Activated naive CD8-positive, alpha-beta T cell treated with anti-CD3 and anti-CD28 coated beads, Interleukin-2, amount 50 U/mL, for 24 hours (primary cell): Measurements from ENCODE around the gene GOLGA6C.
"Not testable (repeated sequence)": the region's sequence is repeated elsewhere in the genome, so short reads cannot be mapped to it uniquely, and the experiment has no call there.

Experiments used
- ATAC-seq: fragments of 150-1000 bp; cut with Tn5 transposase; one replicate; pipeline ENCODE4 v1.10.0; 2021
- DNase-seq: peaks from one replicate; pipeline ENCODE4 v3.0.0; 2021
- H3K27ac Mint-ChIP-seq: one replicate; pipeline ENCODE4 v1.8.0; 2021; ENCODE audit warnings: mild to moderate bottlenecking, mixed read lengths
- H3K27me3 Mint-ChIP-seq: one replicate; pipeline ENCODE4 v1.8.0; 2021; ENCODE audit warnings: mixed read lengths
- H3K36me3 Mint-ChIP-seq: one replicate; pipeline ENCODE4 v1.8.0; 2021; ENCODE audit warnings: low read depth, mixed read lengths
- H3K4me1 Mint-ChIP-seq: one replicate; pipeline ENCODE4 v1.8.0; 2021; ENCODE audit warnings: mixed read lengths
- H3K4me3 Mint-ChIP-seq: one replicate; pipeline ENCODE4 v1.8.0; 2021; ENCODE audit warnings: mild to moderate bottlenecking, moderate library complexity, mixed read lengths
- H3K9me3 Mint-ChIP-seq: one replicate; pipeline ENCODE4 v1.8.0; 2021; ENCODE audit warnings: mixed read lengths

GOLGA6C gene

GRCh38 chr15:75232826-75233503, 25.2 kb upstream of the GOLGA6C start:
- H3K27me3 Mint-ChIP-seq: peaks cover 27% of the 10 kb centered on the region
- H3K4me3 Mint-ChIP-seq: no peak overlapping the region
- ATAC-seq (no peak), DNase-seq (no peak)
- no peaks in the 10 kb centered on the region for H3K4me1 Mint-ChIP-seq
- no peak overlapping the region for H3K27ac Mint-ChIP-seq
- no peaks in the 10 kb centered on the region for H3K9me3 Mint-ChIP-seq
- H3K36me3 Mint-ChIP-seq: no peaks in the 10 kb centered on the region

- DNase-seq: no peak
- no peaks in the 10 kb centered on the region for H3K9me3 Mint-ChIP-seq
- peaks cover 26% of the 10 kb centered on the region for H3K27me3 Mint-ChIP-seq
- no peaks in the 10 kb centered on the region for H3K4me1 Mint-ChIP-seq
- no peaks in the 10 kb centered on the region for H3K36me3 Mint-ChIP-seq
- H3K27ac Mint-ChIP-seq: no peak overlapping the region
- no peak for ATAC-seq
- H3K4me3 Mint-ChIP-seq: no peak overlapping the region
Observed at GRCh38 chr15:75233504-75234190, 24.5 kb upstream of the GOLGA6C start.

GRCh38 chr15:75234191-75234810, 23.8 kb upstream of the GOLGA6C start:
- Mint-ChIP-seq H3K4me3 (no peak overlapping the region), H3K9me3 (no peaks in the 10 kb centered on the region), H3K36me3 (no peaks in the 10 kb centered on the region), H3K27ac (no peak overlapping the region), H3K27me3 (peaks cover 27% of the 10 kb centered on the region), H3K4me1 (peaks cover under 1% of the 10 kb centered on the region)
- ATAC-seq: no peak
- DNase-seq: no peak

- Mint-ChIP-seq H3K4me3 (no peak overlapping the region), H3K36me3 (no peaks in the 10 kb centered on the region), H3K9me3 (no peaks in the 10 kb centered on the region), H3K27ac (no peak overlapping the region), H3K27me3 (peaks cover 31% of the 10 kb centered on the region), H3K4me1 (peaks cover 3% of the 10 kb centered on the region)
- DNase-seq (no peak), ATAC-seq (peak; percentile 21)
Observed at GRCh38 chr15:75235051-75235673, 23.0 kb upstream of the GOLGA6C start.

- peaks cover 3% of the 10 kb centered on the region for H3K4me1 Mint-ChIP-seq
- no peak overlapping the region for H3K4me3 Mint-ChIP-seq
- no peaks in the 10 kb centered on the region for H3K9me3 Mint-ChIP-seq
- ATAC-seq (no peak), DNase-seq (no peak)
- peaks cover 28% of the 10 kb centered on the region for H3K27me3 Mint-ChIP-seq
- no peak overlapping the region for H3K27ac Mint-ChIP-seq
- no peaks in the 10 kb centered on the region for H3K36me3 Mint-ChIP-seq
Observed at GRCh38 chr15:75235760-75236729, 22.1 kb upstream of the GOLGA6C start.

GRCh38 chr15:75237316-75237982, 20.7 kb upstream of the GOLGA6C start:
- no peaks in the 10 kb centered on the region for H3K36me3 Mint-ChIP-seq
- H3K27ac Mint-ChIP-seq: no peak overlapping the region
- H3K27me3 Mint-ChIP-seq: peaks cover 23% of the 10 kb centered on the region
- DNase-seq (no peak), ATAC-seq (no peak)
- peaks cover 3% of the 10 kb centered on the region for H3K4me1 Mint-ChIP-seq
- H3K9me3 Mint-ChIP-seq: no peaks in the 10 kb centered on the region
- no peak overlapping the region for H3K4me3 Mint-ChIP-seq

- Mint-ChIP-seq H3K36me3 (no peaks in the 10 kb centered on the region), H3K27me3 (peaks cover 20% of the 10 kb centered on the region), H3K4me1 (peaks cover 3% of the 10 kb centered on the region), H3K9me3 (no peaks in the 10 kb centered on the region), H3K4me3 (no peak overlapping the region), H3K27ac (no peak overlapping the region)
- ATAC-seq: no peak
- no peak for DNase-seq
Observed at GRCh38 chr15:75238150-75238549, 20.0 kb upstream of the GOLGA6C start.

- ATAC-seq, H3K36me3 Mint-ChIP-seq, H3K9me3 Mint-ChIP-seq, H3K27ac Mint-ChIP-seq, H3K4me1 Mint-ChIP-seq, H3K27me3 Mint-ChIP-seq, H3K4me3 Mint-ChIP-seq, DNase-seq: not testable (repeated sequence)
Observed at GRCh38 chr15:75245741-75246140, 12.4 kb upstream of the GOLGA6C start.

GRCh38 chr15:75248991-75249390, 9.1 kb upstream of the GOLGA6C start:
- H3K36me3 Mint-ChIP-seq, DNase-seq, H3K4me3 Mint-ChIP-seq, ATAC-seq, H3K4me1 Mint-ChIP-seq, H3K27ac Mint-ChIP-seq, H3K9me3 Mint-ChIP-seq: not testable (repeated sequence)
- H3K27me3 Mint-ChIP-seq: peaks cover 14% of the 10 kb centered on the region

- DNase-seq (no peak), ATAC-seq (no peak)
- Mint-ChIP-seq H3K4me1 (no peaks in the 10 kb centered on the region), H3K9me3 (no peaks in the 10 kb centered on the region), H3K36me3 (no peaks in the 10 kb centered on the region), H3K4me3 (no peak overlapping the region), H3K27me3 (peaks cover 14% of the 10 kb centered on the region), H3K27ac (no peak overlapping the region)
Observed at GRCh38 chr15:75249726-75250125, 8.4 kb upstream of the GOLGA6C start.

GRCh38 chr15:75251343-75251742, 6.8 kb upstream of the GOLGA6C start:
- peaks cover 12% of the 10 kb centered on the region for H3K27me3 Mint-ChIP-seq
- not testable (repeated sequence) for H3K27ac Mint-ChIP-seq, H3K4me3 Mint-ChIP-seq, H3K9me3 Mint-ChIP-seq, ATAC-seq, H3K36me3 Mint-ChIP-seq, H3K4me1 Mint-ChIP-seq, DNase-seq

GRCh38 chr15:75252285-75252684, 5.8 kb upstream of the GOLGA6C start:
- H3K4me1 Mint-ChIP-seq, DNase-seq, H3K9me3 Mint-ChIP-seq, H3K4me3 Mint-ChIP-seq, H3K36me3 Mint-ChIP-seq, ATAC-seq, H3K27ac Mint-ChIP-seq: not testable (repeated sequence)
- H3K27me3 Mint-ChIP-seq: peaks cover 12% of the 10 kb centered on the region

GRCh38 chr15:75258620-75259343, 648 bp downstream of the GOLGA6C start:
- not testable (repeated sequence) for H3K27me3 Mint-ChIP-seq, DNase-seq, ATAC-seq, H3K27ac Mint-ChIP-seq, H3K4me3 Mint-ChIP-seq, H3K4me1 Mint-ChIP-seq, H3K36me3 Mint-ChIP-seq, H3K9me3 Mint-ChIP-seq
